Measurements from ENCODE around the gene DLX2.

GRCh38 chr2:172107690-172108586, 5.2 kb upstream of the DLX2 start:
- no peak for TF ChIP-seq CTCF (IDR thresholded peaks at IDR 0.05)
- TF ChIP-seq POLR2AphosphoS5 (IDR thresholded peaks at IDR 0.05), result no peak

Measured in sigmoid colon (tissue), 4 donors.